ENCODE measurements around the gene STT3B.

The STT3B gene

DNA sequence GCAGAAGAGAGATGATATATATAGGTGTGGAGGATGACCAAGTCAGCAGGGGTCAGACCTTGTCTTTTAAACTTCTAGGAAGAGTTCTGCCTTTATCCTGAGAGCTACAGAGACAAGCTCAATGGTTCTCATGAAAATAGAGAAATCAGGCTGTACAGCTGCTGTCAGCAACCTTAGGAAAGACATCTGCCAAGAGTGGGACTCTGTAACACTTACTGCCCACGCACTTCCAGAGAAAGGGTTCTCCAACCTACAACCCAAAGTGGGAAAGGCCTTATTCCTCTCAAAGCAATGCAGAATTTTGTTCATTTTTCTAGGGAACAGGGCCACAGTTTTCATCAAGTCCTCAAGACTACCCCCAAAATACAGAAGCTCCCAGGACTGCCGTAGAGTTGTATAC lies 138.7 kb downstream of the STT3B start (continued):
- TF ChIP-seq, protein P1, sequence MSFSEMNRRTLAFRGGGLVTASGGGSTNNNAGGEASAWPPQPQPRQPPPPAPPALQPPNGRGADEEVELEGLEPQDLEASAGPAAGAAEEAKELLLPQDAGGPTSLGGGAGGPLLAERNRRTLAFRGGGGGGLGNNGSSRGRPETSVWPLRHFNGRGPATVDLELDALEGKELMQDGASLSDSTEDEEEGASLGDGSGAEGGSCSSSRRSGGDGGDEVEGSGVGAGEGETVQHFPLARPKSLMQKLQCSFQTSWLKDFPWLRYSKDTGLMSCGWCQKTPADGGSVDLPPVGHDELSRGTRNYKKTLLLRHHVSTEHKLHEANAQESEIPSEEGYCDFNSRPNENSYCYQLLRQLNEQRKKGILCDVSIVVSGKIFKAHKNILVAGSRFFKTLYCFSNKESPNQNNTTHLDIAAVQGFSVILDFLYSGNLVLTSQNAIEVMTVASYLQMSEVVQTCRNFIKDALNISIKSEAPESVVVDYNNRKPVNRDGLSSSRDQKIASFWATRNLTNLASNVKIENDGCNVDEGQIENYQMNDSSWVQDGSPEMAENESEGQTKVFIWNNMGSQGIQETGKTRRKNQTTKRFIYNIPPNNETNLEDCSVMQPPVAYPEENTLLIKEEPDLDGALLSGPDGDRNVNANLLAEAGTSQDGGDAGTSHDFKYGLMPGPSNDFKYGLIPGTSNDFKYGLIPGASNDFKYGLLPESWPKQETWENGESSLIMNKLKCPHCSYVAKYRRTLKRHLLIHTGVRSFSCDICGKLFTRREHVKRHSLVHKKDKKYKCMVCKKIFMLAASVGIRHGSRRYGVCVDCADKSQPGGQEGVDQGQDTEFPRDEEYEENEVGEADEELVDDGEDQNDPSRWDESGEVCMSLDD (tag by site-specific recombination; IDR thresholded peaks at IDR 0.05): no peak
- no peak for TF ChIP-seq GLIS2 (tag by site-specific recombination; IDR thresholded peaks at IDR 0.05)
- no peak for TF ChIP-seq ZNF175 (tag by site-specific recombination; IDR thresholded peaks at IDR 0.05)
- no peak for TF ChIP-seq BCL11B (tag by site-specific recombination; IDR thresholded peaks at IDR 0.05; ENCODE audit: low read depth)
- no peak for TF ChIP-seq EGR2 (tag by site-specific recombination; IDR thresholded peaks at IDR 0.05; ENCODE audit: low read depth)
- TF ChIP-seq ZNF112 (tag by site-specific recombination; IDR thresholded peaks at IDR 0.05): no peak
- no peak for TF ChIP-seq ZNF23 (tag by site-specific recombination; IDR thresholded peaks at IDR 0.05; ENCODE audit: borderline replicate concordance)
- no peak for TF ChIP-seq ZNF341 (tag by site-specific recombination; IDR thresholded peaks at IDR 0.05; ENCODE audit: low read depth)
- TF ChIP-seq ZFP37 (tag by site-specific recombination; IDR thresholded peaks at IDR 0.05): no peak
- no peak for TF ChIP-seq ZNF514 (tag by site-specific recombination; IDR thresholded peaks at IDR 0.05)
- no peak for TF ChIP-seq TRIM28 (IDR thresholded peaks at IDR 0.05; ENCODE audit: borderline replicate concordance, low read length)

GRCh38 chr3:31671976-31672375 lies 139.3 kb downstream of the STT3B start:
- ChIA-PET CTCF (interaction anchor here (0.6 kb wide), 1 partner anchor 844 kb away, joined by 4 read pairs; no protein-coding TSS in a partner anchor), POLR2A (interaction anchor here (1.1 kb wide), 1 partner anchor 140 kb away, joined by 3 read pairs; the partner anchor contains the start of gene STT3B)
- Histone ChIP-seq H3K4me3 (ENCODE audit: low read depth, low read length) (no peak overlapping the region), H3K9me3 (ENCODE audit: control insufficient read depth, insufficient read depth, low read depth, low read length) (no peaks in the 10 kb centered on the region), H3K36me3 (ENCODE audit: control insufficient read depth in 2 of 2, insufficient read depth in 1 of 2, low read length in 2 of 2) (no peaks in the 10 kb centered on the region), H3K27ac (ENCODE audit: extremely low read depth, low read depth, low read length) (no peak overlapping the region), H3K4me1 (ENCODE audit: control insufficient read depth, insufficient read depth, low read length) (no peaks in the 10 kb centered on the region)
- TF ChIP-seq ZNF488 (tag by site-specific recombination; IDR thresholded peaks at IDR 0.05): no peak
- TF ChIP-seq SETDB1 (IDR thresholded peaks at IDR 0.05; ENCODE audit: insufficient read length, low read length): no peak
- no peak for TF ChIP-seq PBX3 (CRISPR knock-in tag; IDR thresholded peaks at IDR 0.05)
- no peak for TF ChIP-seq ZNF513 (tag by site-specific recombination; IDR thresholded peaks at IDR 0.05)
- no peak for TF ChIP-seq ZNF548 (tag by site-specific recombination; IDR thresholded peaks at IDR 0.05)
- no peak for TF ChIP-seq ZNF639 (tag by site-specific recombination; IDR thresholded peaks at IDR 0.05)
- no peak for TF ChIP-seq ZNF350 (tag by site-specific recombination; IDR thresholded peaks at IDR 0.05)
- TF ChIP-seq, protein P2, sequence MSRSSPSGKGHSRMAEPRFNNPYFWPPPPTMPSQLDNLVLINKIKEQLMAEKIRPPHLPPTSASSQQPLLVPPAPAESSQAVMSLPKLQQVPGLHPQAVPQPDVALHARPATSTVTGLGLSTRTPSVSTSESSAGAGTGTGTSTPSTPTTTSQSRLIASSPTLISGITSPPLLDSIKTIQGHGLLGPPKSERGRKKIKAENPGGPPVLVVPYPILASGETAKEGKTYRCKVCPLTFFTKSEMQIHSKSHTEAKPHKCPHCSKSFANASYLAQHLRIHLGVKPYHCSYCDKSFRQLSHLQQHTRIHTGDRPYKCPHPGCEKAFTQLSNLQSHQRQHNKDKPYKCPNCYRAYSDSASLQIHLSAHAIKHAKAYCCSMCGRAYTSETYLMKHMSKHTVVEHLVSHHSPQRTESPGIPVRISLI (tag by site-specific recombination; IDR thresholded peaks at IDR 0.05): no peak

All from HEK293 (cell line).